Astrocyte (in vitro differentiated cells and primary cell): Measurements from ENCODE around the gene C2orf92.

Source experiments
- EZH2 ChIP-seq: IDR thresholded peaks from 2 replicates; pipeline ENCODE4 v1.6.1; 2012; ENCODE audit warnings: mild to moderate bottlenecking, low read length, inconsistent platforms; ENCODE audit not compliant: insufficient read depth
- TF ChIP-seq, protein P1 (sequence below): IDR thresholded peaks from 2 replicates; pipeline ENCODE4 v1.5.1; 2011; ENCODE audit warnings: low read depth, mild to moderate bottlenecking, inconsistent platforms, low read length, moderate library complexity; ENCODE audit not compliant: insufficient read depth

DNA sequence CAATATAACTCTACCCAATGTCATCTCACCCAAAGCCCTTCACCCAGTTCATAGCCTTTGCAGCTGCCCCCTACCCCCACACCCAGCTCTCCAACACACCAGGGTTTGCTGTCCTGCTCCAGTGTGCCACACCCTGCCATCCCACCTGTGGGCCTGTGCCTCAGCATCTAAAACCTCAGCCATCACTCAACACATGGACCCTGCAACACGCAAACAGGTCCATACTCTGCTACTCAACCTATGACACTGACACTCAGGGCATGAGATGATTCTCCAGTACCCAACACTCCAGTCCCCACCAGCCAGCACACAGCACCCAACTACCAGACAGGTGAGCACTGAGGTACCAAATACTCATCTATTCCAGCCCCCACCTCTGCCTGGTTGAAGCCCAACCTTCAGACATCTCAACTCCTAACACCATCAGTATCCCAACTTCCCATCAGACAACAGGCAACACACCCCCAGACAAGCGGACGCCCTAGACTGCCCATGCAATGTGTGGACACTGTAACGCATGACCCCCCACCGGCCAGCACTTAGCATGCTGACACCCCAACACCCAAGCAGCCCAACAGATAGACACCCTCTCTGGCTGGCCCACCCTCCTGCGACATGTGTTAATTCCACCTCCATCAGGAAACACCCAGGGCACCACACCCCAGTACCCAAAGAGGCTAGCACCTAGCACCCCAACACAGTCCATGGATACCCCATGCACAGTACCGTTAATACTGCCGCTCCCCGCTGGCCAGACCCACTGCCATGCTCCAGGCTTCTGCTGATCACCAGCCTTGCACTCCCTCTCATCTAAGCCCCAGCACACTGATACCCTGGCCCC lies 68.9 kb downstream of the C2orf92 start:
- TF ChIP-seq, protein P1, sequence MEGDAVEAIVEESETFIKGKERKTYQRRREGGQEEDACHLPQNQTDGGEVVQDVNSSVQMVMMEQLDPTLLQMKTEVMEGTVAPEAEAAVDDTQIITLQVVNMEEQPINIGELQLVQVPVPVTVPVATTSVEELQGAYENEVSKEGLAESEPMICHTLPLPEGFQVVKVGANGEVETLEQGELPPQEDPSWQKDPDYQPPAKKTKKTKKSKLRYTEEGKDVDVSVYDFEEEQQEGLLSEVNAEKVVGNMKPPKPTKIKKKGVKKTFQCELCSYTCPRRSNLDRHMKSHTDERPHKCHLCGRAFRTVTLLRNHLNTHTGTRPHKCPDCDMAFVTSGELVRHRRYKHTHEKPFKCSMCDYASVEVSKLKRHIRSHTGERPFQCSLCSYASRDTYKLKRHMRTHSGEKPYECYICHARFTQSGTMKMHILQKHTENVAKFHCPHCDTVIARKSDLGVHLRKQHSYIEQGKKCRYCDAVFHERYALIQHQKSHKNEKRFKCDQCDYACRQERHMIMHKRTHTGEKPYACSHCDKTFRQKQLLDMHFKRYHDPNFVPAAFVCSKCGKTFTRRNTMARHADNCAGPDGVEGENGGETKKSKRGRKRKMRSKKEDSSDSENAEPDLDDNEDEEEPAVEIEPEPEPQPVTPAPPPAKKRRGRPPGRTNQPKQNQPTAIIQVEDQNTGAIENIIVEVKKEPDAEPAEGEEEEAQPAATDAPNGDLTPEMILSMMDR: no peak
- TF ChIP-seq EZH2: no peak
